NCI-H82 (cell line): ENCODE data around the gene XIRP2.

Experiments used
- DNase-seq: peaks from one replicate; lab custom pipeline; 2025; lab: John Stamatoyannopoulos, UW

The XIRP2 gene

GRCh38 chr2:167134381-167135072, 246.2 kb downstream of the XIRP2 start:
- no peak for DNase-seq

GRCh38 chr2:167135706-167136105, 247.4 kb downstream of the XIRP2 start:
- no peak for DNase-seq

- DNase-seq = no peak
Measured at GRCh38 chr2:167136879-167137596, 248.8 kb downstream of the XIRP2 start.

- DNase-seq = no peak
Measured at GRCh38 chr2:167140330-167140729, 252.1 kb downstream of the XIRP2 start.

GRCh38 chr2:167140767-167141166, 252.5 kb downstream of the XIRP2 start:
- no peak for DNase-seq

- DNase-seq = no peak
Measured at GRCh38 chr2:167142554-167142953, 254.3 kb downstream of the XIRP2 start.

- no peak for DNase-seq
Measured at GRCh38 chr2:167144179-167144898, 256.1 kb downstream of the XIRP2 start.

- DNase-seq = no peak
Measured at GRCh38 chr2:167147271-167147941, 259.1 kb downstream of the XIRP2 start.

- no peak for DNase-seq
Measured at GRCh38 chr2:167151894-167152293, 263.6 kb downstream of the XIRP2 start.

GRCh38 chr2:167157523-167157922, 269.2 kb downstream of the XIRP2 start:
- DNase-seq = no peak

- no peak for DNase-seq
Measured at GRCh38 chr2:167177196-167177595, 288.9 kb downstream of the XIRP2 start.

- DNase-seq = no peak
Measured at GRCh38 chr2:167181134-167181533, 292.9 kb downstream of the XIRP2 start.

GRCh38 chr2:167181688-167182087, 293.4 kb downstream of the XIRP2 start:
- DNase-seq = no peak

GRCh38 chr2:167182403-167182802, 294.1 kb downstream of the XIRP2 start:
- DNase-seq = no peak

- peak; percentile 73 for DNase-seq
Measured at GRCh38 chr2:167183931-167184330, 295.7 kb downstream of the XIRP2 start.

- DNase-seq = no peak
Measured at GRCh38 chr2:167186465-167186864, 298.2 kb downstream of the XIRP2 start.

GRCh38 chr2:167187049-167187727, 298.9 kb downstream of the XIRP2 start:
- DNase-seq = no peak

- no peak for DNase-seq
Measured at GRCh38 chr2:167187978-167188967, 300.0 kb downstream of the XIRP2 start.

- DNase-seq = no peak
Measured at GRCh38 chr2:167190053-167190452, 301.8 kb downstream of the XIRP2 start.

GRCh38 chr2:167191588-167191987, 303.3 kb downstream of the XIRP2 start:
- DNase-seq = no peak

- DNase-seq = no peak
Measured at GRCh38 chr2:167192833-167193232, 304.6 kb downstream of the XIRP2 start.
